SK-N-SH (cell line): ENCODE results near the gene SLC14A1. TPM values are rescaled to one million over a fixed set of nuclear protein-coding genes. Genes with fewer than 3 reads are reported as not detected.
"Not testable (repeated sequence)": the region's sequence is repeated elsewhere in the genome, so short reads cannot be mapped to it uniquely, and the experiment has no call there.

Experiments
- CTCF ChIA-PET: fragments of 300-600, 350-600 bp; formaldehyde crosslinking; extraction: SDS; loops from one replicate; lab custom pipeline; 2021; lab: Yijun Ruan, JAX
- POLR2A ChIA-PET: fragments of 350-600 bp; sonication (Branson Sonifier 250); formaldehyde crosslinking; extraction: SDS; loops from one replicate; lab custom pipeline; 2020; ENCODE audit warnings: antibody characterized with exemption, inconsistent platforms; lab: Yijun Ruan, JAX
- DNase-seq: peaks from one replicate; pipeline ENCODE4 v3.0.0; 2012
- H2AFZ ChIP-seq: fragments of 200-600 bp; sonication (generic); 2 replicates; pipeline ENCODE4 v1.8.1; 2016; ENCODE audit warnings: antibody characterized with exemption, mild to moderate bottlenecking, low read depth
- H3F3A ChIP-seq: fragments of 200-600 bp; sonication (generic); replicated peaks from 2 replicates; pipeline ENCODE3; 2016; ENCODE audit warnings: antibody characterized with exemption, mild to moderate bottlenecking; ENCODE audit not compliant: insufficient read depth
- H3K27ac ChIP-seq, 2 experiments: fragments of 200-500 bp in 1 of 2; fragments of 200-600 bp in 1 of 2; sonication (Bioruptor generic) in 1 of 2; sonication (generic), shearing (Covaris generic) in 1 of 2; 2 replicates each; pipeline versions ENCODE4 v1.5.1 to v1.6.1; 2014 to 2016; ENCODE audit warnings: low read depth in 2 of 2, inconsistent platforms in 1 of 2, low read length in 1 of 2, mild to moderate bottlenecking in 1 of 2, mixed read lengths in 1 of 2
- H3K27me3 ChIP-seq: fragments of 200-600 bp; sonication (generic), shearing (Covaris generic); 2 replicates; pipeline ENCODE4 v1.6.1; 2016; ENCODE audit warnings: mixed run types; ENCODE audit not compliant: insufficient read depth
- H3K36me3 ChIP-seq, 2 experiments: fragments of 200-500 bp in 1 of 2; fragments of 200-600 bp in 1 of 2; sonication (Bioruptor generic) in 1 of 2; sonication (generic) in 1 of 2; replicated peaks in 1 of 2; 2 replicates each; pipeline versions ENCODE3 to v1.5.1; 2014 to 2016; ENCODE audit warnings: low read length in 1 of 2, mild to moderate bottlenecking in 1 of 2; ENCODE audit not compliant: insufficient read depth in 2 of 2, control insufficient read depth in 1 of 2
- H3K4me1 ChIP-seq, 2 experiments: fragments of 200-500 bp in 1 of 2; fragments of 200-600 bp in 1 of 2; sonication (Bioruptor generic) in 1 of 2; sonication (generic), shearing (Covaris generic) in 1 of 2; 2 replicates each; pipeline versions ENCODE4 v1.5.1 to v1.6.1; 2014 to 2016; ENCODE audit warnings: low read depth in 1 of 2, low read length in 1 of 2, mixed run types in 1 of 2; ENCODE audit not compliant: insufficient read depth in 2 of 2, control insufficient read depth in 1 of 2
- H3K4me2 ChIP-seq: fragments of 200-600 bp; sonication (generic), shearing (Covaris generic); 2 replicates; pipeline ENCODE4 v1.6.1; 2017; ENCODE audit warnings: mixed run types
- H3K4me3 ChIP-seq, 2 experiments: fragments of 200-500 bp in 1 of 2; fragments of 200-600 bp in 1 of 2; sonication (Bioruptor generic) in 1 of 2; sonication (generic), shearing (Covaris generic) in 1 of 2; 2 replicates each; pipeline versions ENCODE4 v1.5.1 to v1.8.1; 2014 to 2016; ENCODE audit warnings: low read depth in 2 of 2, inconsistent platforms in 1 of 2, low read length in 1 of 2, mild to moderate bottlenecking in 1 of 2, mixed read lengths in 1 of 2, moderate library complexity in 1 of 2
- H3K79me2 ChIP-seq: fragments of 200-600 bp; sonication (generic); 2 replicates; pipeline ENCODE4 v1.8.1; 2017; ENCODE audit warnings: mild to moderate bottlenecking; ENCODE audit not compliant: insufficient read depth
- H3K9ac ChIP-seq: fragments of 200-600 bp; sonication (generic); 2 replicates; pipeline ENCODE4 v1.6.1; 2017; ENCODE audit warnings: mixed run types
- H3K9me2 ChIP-seq: fragments of 200-600 bp; sonication (generic); 2 replicates; pipeline ENCODE4 v1.6.1; 2017; ENCODE audit warnings: mixed run types
- H3K9me3 ChIP-seq: fragments of 200-600 bp; sonication (generic); 2 replicates; pipeline ENCODE4 v1.6.1; 2017; ENCODE audit warnings: mixed run types, mild to moderate bottlenecking, moderate library complexity
- H4K20me1 ChIP-seq: fragments of 200-600 bp; sonication (generic); 2 replicates; pipeline ENCODE4 v1.6.1; 2017; ENCODE audit warnings: mild to moderate bottlenecking, mixed run types; ENCODE audit not compliant: insufficient read depth
- EP300 ChIP-seq, 2 experiments: IDR thresholded peaks; 2 replicates each; pipeline versions ENCODE4 v1.4.0 to v1.6.1; 2012; ENCODE audit warnings: borderline replicate concordance in 1 of 2, low read depth in 1 of 2, low read length in 1 of 2
- JUND ChIP-seq: IDR thresholded peaks from 2 replicates; pipeline ENCODE4 v1.4.0; 2012
- MXI1 ChIP-seq: IDR thresholded peaks from 2 replicates; pipeline ENCODE4 v1.6.1; 2012; ENCODE audit warnings: mild to moderate bottlenecking, low read depth, low read length, improper control_type of control experiment
- NFIC ChIP-seq: IDR thresholded peaks from 2 replicates; pipeline ENCODE4 v1.4.0; 2012; ENCODE audit warnings: borderline replicate concordance
- PBX3 ChIP-seq: IDR thresholded peaks from 2 replicates; pipeline ENCODE4; 2012
- RAD21 ChIP-seq: IDR thresholded peaks from 2 replicates; pipeline ENCODE4 v1.6.1; 2012; ENCODE audit warnings: mild to moderate bottlenecking, low read length
- TCF12 ChIP-seq: IDR thresholded peaks from 2 replicates; pipeline ENCODE4 v1.4.0; 2012
- TEAD4 ChIP-seq: IDR thresholded peaks from 2 replicates; pipeline ENCODE4 v1.4.0; 2012; ENCODE audit warnings: mild to moderate bottlenecking, borderline replicate concordance; ENCODE audit not compliant: insufficient read depth
- WGBS: methylation state at CpG from one replicate; pipeline ENCODE4 v1.1.6; 2017; ENCODE audit warnings: low lambda C conversion rate; 5-methylcytosine and 5-hydroxymethylcytosine counted together
- polyA plus RNA-seq, 3 experiments: library from polyadenylated mRNA; depleted of rRNA; stranded (reverse); fragments of >200 nt; gene quantifications; 2 replicates each; pipeline ENCODE4 v1.2.3, GENCODE V29; 2012

Gene SLC14A1
- polyA plus RNA-seq, 1 of the 3 experiments (the other 2 are of a cell fraction) = 2.4 TPM

GRCh38 chr18:45755934-45756333 is 32.0 kb downstream of the SLC14A1 start:
- H3K9me2 ChIP-seq = no peaks in the 10 kb centered on the region
- no peaks in the 10 kb centered on the region for H3K9me3 ChIP-seq
- no peak overlapping the region for H2AFZ ChIP-seq
- H3F3A ChIP-seq = peaks cover 9% of the 10 kb centered on the region
- no peak for DNase-seq
- H3K4me3 ChIP-seq = no peak overlapping the region
- H3K27ac ChIP-seq = peak overlapping the region in 1 of 2 experiments; percentile 57; a peak in 2 of 4 replicates
- ChIA-PET CTCF (interaction anchor here (1.5 kb wide), 1 partner anchor 66 kb away, joined by 3 read pairs; no protein-coding TSS in a partner anchor), POLR2A (no interaction called here)
- TF ChIP-seq JUND (0 out of 2 replicates have a peak, but pooled peaks have one; percentile 7), EP300 (IDR thresholded peaks at IDR 0.05; ENCODE audit: borderline replicate concordance in 1 of 2, low read depth in 1 of 2, low read length in 1 of 2) (peak in 1 of 2 experiments; percentile 37; a peak in 1 of 4 replicates), NFIC (peak; percentile 97), MXI1 (no peak), TEAD4 (no peak), PBX3 (0 out of 2 replicates have a peak, but pooled peaks have one; percentile 7), TCF12 (peak; percentile 50; the same call in 1 of the 2 replicates)
- no peaks in the 10 kb centered on the region for H3K27me3 ChIP-seq
- no peak overlapping the region for H3K9ac ChIP-seq
- H3K4me1 ChIP-seq = peaks cover 0 to 5% of the 10 kb centered on the region in 2 experiments; a peak in 2 of 4 replicates
- H3K79me2 ChIP-seq = no peaks in the 10 kb centered on the region
- H3K4me2 ChIP-seq = peak overlapping the region; percentile 5; the same call in 1 of the 2 replicates
- 36% methylated on average over 4 of the region's 4 CpGs for WGBS
- H4K20me1 ChIP-seq = no peaks in the 10 kb centered on the region
- no peaks in the 10 kb centered on the region for H3K36me3 ChIP-seq

- DNase-seq = no peak
Observed at GRCh38 chr18:45757005-45757404, 33.0 kb downstream of the SLC14A1 start.

GRCh38 chr18:45757644-45758043 is 33.7 kb downstream of the SLC14A1 start:
- 71% methylated on average over 11 of the region's 11 CpGs for WGBS
- H3K79me2 ChIP-seq, H3K36me3 ChIP-seq, H4K20me1 ChIP-seq, H3K9me3 ChIP-seq, H3K9me2 ChIP-seq, H3K27ac ChIP-seq, H2AFZ ChIP-seq, H3K4me2 ChIP-seq, DNase-seq, POLR2A ChIA-PET, H3K4me1 ChIP-seq, H3K9ac ChIP-seq, H3K27me3 ChIP-seq, H3F3A ChIP-seq, H3K4me3 ChIP-seq, CTCF ChIA-PET: not testable (repeated sequence)

More at GRCh38 chr18:45757005-45757404, 33.0 kb downstream of the SLC14A1 start:
- no peak overlapping the region for H2AFZ ChIP-seq
- peaks cover 0 to 5% of the 10 kb centered on the region in 2 experiments; a peak in 2 of 4 replicates for H3K4me1 ChIP-seq
- no peaks in the 10 kb centered on the region for H3K27me3 ChIP-seq
- no peaks in the 10 kb centered on the region for H3K79me2 ChIP-seq
- no peak overlapping the region for H3K4me3 ChIP-seq
- H3F3A ChIP-seq = peaks cover 9% of the 10 kb centered on the region
- no peaks in the 10 kb centered on the region for H4K20me1 ChIP-seq
- no peaks in the 10 kb centered on the region for H3K9me2 ChIP-seq
- WGBS = 81% methylated on average over 5 of the region's 5 CpGs
- peak overlapping the region in 1 of 2 experiments; percentile 9; a peak in 1 of 4 replicates for H3K27ac ChIP-seq
- H3K9ac ChIP-seq = no peak overlapping the region
- TF ChIP-seq TEAD4 = no peak
- no peak for TF ChIP-seq RAD21
- H3K4me2 ChIP-seq = no peak overlapping the region
- POLR2A ChIA-PET = no interaction called here
- CTCF ChIA-PET = no interaction called here
- H3K36me3 ChIP-seq = no peaks in the 10 kb centered on the region
- no peaks in the 10 kb centered on the region for H3K9me3 ChIP-seq
